ENCODE measurements around the gene S1PR2.

DNA sequence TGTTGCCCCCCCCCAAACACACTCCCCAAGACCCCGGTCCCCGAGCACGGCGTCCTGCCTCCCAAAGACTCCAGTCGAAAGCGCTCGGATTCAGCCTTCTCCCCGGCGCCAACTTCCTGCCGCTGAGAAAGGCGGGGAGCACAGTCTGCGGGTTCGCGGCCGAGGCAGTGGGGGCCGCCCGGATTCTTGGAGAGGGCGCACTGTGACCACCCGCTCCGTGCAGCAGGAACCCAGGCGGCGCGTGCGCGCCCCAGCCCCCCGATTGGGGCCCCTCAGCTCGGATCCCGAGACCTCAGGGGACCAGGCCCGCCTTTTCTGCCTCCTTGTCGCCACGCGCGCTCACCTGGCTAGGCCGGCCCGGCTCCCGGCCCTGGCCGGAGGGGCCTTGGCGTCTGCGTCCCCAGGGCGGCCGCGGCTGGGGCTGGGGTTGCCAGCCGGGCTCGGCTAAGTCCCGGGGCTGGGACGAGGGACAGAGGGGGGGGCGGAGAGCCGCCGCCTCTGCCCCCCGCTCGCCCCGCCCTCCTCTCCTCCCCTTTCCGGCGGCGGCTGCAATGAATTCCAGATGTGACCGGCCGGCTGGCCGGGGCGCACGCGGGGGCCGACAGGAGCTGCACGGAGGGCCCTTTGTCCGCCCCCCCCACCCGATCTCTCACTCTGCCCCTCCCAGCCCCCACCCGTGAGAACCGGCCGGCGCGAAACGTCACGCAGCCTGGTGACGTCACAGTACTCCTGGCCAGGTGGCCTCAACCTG is at the start of gene S1PR2:
- TF ChIP-seq POLR2A (IDR thresholded peaks at IDR 0.05; ENCODE audit: low read length) = no peak
- TF ChIP-seq GATA1 (IDR thresholded peaks at IDR 0.05; ENCODE audit: low read depth, low read length) = no peak
